IMR-90 (cell line): ENCODE data around the gene CD27. TPM values are rescaled to one million over a fixed set of nuclear protein-coding genes. Genes with fewer than 3 reads are reported as not detected.
"Not testable (repeated sequence)": the region's sequence is repeated elsewhere in the genome, so short reads cannot be mapped to it uniquely, and the experiment has no call there.

Experiments used
- ATAC-seq: fragments of 200-7000 bp; cut with Tn5 transposase; 2 replicates; pipeline ENCODE4 v1.9.1; 2020; ENCODE audit warnings: low read depth, mild to moderate bottlenecking, moderate library complexity
- BruUV-seq: library from RNA; stranded (reverse); fragments of 400-500 nt; replicated peaks from 2 replicates; lab custom pipeline; 2021; lab: Mats Ljungman, UMichigan
- CTCF ChIA-PET: fragments of 300-600 bp; formaldehyde crosslinking; extraction: SDS; loops from one replicate; lab custom pipeline; 2021; ENCODE audit warnings: antibody characterized with exemption; lab: Yijun Ruan, JAX
- POLR2A ChIA-PET: fragments of 300-600 bp; sonication (Branson Sonifier 250); formaldehyde crosslinking; loops from one replicate; lab custom pipeline; 2022; ENCODE audit warnings: antibody characterized with exemption; ENCODE audit not compliant: unreplicated experiment; lab: Charles Lee
- DNase-seq: peaks from one replicate; pipeline ENCODE4 v3.0.0; 2013
- H2AFZ ChIP-seq: replicated peaks from 2 replicates; pipeline ENCODE3; 2013; ENCODE audit warnings: low read length, mild to moderate bottlenecking; ENCODE audit not compliant: poor library complexity
- H2AK5ac ChIP-seq: 2 replicates; pipeline ENCODE4 v1.6.1; 2013; ENCODE audit warnings: low read depth, low read length, inconsistent platforms
- H2AK9ac ChIP-seq: replicated peaks from 2 replicates; pipeline ENCODE3; 2013; ENCODE audit warnings: mild to moderate bottlenecking, low read depth, low read length, moderate library complexity; ENCODE audit not compliant: poor library complexity
- H2BK120ac ChIP-seq: 2 replicates; pipeline ENCODE4 v1.6.1; 2013; ENCODE audit warnings: low read depth, low read length, inconsistent platforms
- H2BK15ac ChIP-seq: 3 replicates; pipeline ENCODE4 v1.6.1; 2013; ENCODE audit warnings: low read depth, low read length, inconsistent platforms
- H2BK20ac ChIP-seq: 2 replicates; pipeline ENCODE4 v1.6.1; 2013; ENCODE audit warnings: low read depth, mild to moderate bottlenecking, inconsistent platforms, low read length, moderate library complexity
- H2BK5ac ChIP-seq: 2 replicates; pipeline ENCODE4 v1.6.1; 2013; ENCODE audit warnings: mild to moderate bottlenecking, low read depth, low read length, inconsistent platforms; ENCODE audit not compliant: poor library complexity, severe bottlenecking
- H3K14ac ChIP-seq: replicated peaks from 2 replicates; pipeline ENCODE4 v1.6.1; 2013; ENCODE audit warnings: low read depth, low read length, inconsistent platforms
- H3K18ac ChIP-seq: 2 replicates; pipeline ENCODE4 v1.6.1; 2013; ENCODE audit warnings: low read depth, low read length, control low read depth
- H3K23ac ChIP-seq: 2 replicates; pipeline ENCODE4 v1.6.1; 2013; ENCODE audit warnings: low read depth, low read length, inconsistent platforms
- H3K27ac ChIP-seq: 2 replicates; pipeline ENCODE4 v1.5.1; 2013; ENCODE audit warnings: mild to moderate bottlenecking, control low read depth, low read length; ENCODE audit not compliant: insufficient read depth
- H3K27me3 ChIP-seq: 2 replicates; pipeline ENCODE4 v1.6.1; 2013; ENCODE audit warnings: low read length; ENCODE audit not compliant: control insufficient read depth, insufficient read depth
- H3K36me3 ChIP-seq: 2 replicates; pipeline ENCODE4 v1.6.1; 2013; ENCODE audit warnings: low read length, mixed read lengths; ENCODE audit not compliant: control insufficient read depth, insufficient read depth
- H3K4ac ChIP-seq: 2 replicates; pipeline ENCODE4 v1.6.1; 2013; ENCODE audit warnings: low read depth, low read length, inconsistent platforms
- H3K4me1 ChIP-seq: 2 replicates; pipeline ENCODE4 v1.6.1; 2013; ENCODE audit warnings: low read length, mixed read lengths; ENCODE audit not compliant: control insufficient read depth, insufficient read depth
- H3K4me2 ChIP-seq: 2 replicates; pipeline ENCODE4 v1.6.1; 2013; ENCODE audit warnings: low read depth, mild to moderate bottlenecking, control low read depth, low read length, moderate library complexity
- H3K4me3 ChIP-seq: 2 replicates; pipeline ENCODE4 v1.5.1; 2013; ENCODE audit warnings: low read depth, mild to moderate bottlenecking, control low read depth, low read length, moderate library complexity; ENCODE audit not compliant: insufficient read depth
- H3K56ac ChIP-seq: 2 replicates; pipeline ENCODE4 v1.6.1; 2013; ENCODE audit warnings: low read length, inconsistent platforms; ENCODE audit not compliant: insufficient read depth; ENCODE audit errors: extremely low read depth
- H3K79me1 ChIP-seq, 2 experiments: 2 replicates each; pipeline ENCODE4 v1.6.1; 2013; ENCODE audit warnings: low read length in 2 of 2, inconsistent platforms in 1 of 2, low read depth in 1 of 2
- H3K9ac ChIP-seq: 2 replicates; pipeline ENCODE4 v1.6.1; 2013; ENCODE audit warnings: low read depth, low read length, control low read depth
- H3K9me1 ChIP-seq: 2 replicates; pipeline ENCODE4 v1.6.1; 2013; ENCODE audit warnings: low read length, inconsistent platforms; ENCODE audit not compliant: insufficient read depth
- H3K9me3 ChIP-seq: 2 replicates; pipeline ENCODE4 v1.6.1; 2013; ENCODE audit warnings: low read length; ENCODE audit not compliant: control insufficient read depth, insufficient read depth
- H4K20me1 ChIP-seq: 2 replicates; pipeline ENCODE4 v1.6.1; 2013; ENCODE audit warnings: low read length, inconsistent platforms; ENCODE audit not compliant: insufficient read depth
- H4K5ac ChIP-seq: 2 replicates; pipeline ENCODE4 v1.6.1; 2013; ENCODE audit warnings: mild to moderate bottlenecking, low read depth, low read length, control low read depth
- H4K8ac ChIP-seq, 2 experiments: 2 replicates each; pipeline ENCODE4 v1.6.1; 2013; ENCODE audit warnings: low read depth in 2 of 2, low read length in 2 of 2, control low read depth in 1 of 2, inconsistent platforms in 1 of 2
- H4K91ac ChIP-seq: 2 replicates; pipeline ENCODE4 v1.6.1; 2013; ENCODE audit warnings: low read depth, low read length, inconsistent platforms; ENCODE audit not compliant: insufficient read depth
- CHD1 ChIP-seq: IDR thresholded peaks from 2 replicates; pipeline ENCODE4 v1.6.1; 2012; ENCODE audit warnings: low read depth, low read length, improper control_type of control experiment
- FOS ChIP-seq: fragments of 150-350 bp; IDR thresholded peaks from 2 replicates; pipeline ENCODE4 v1.6.1; 2016; ENCODE audit warnings: low read depth, low read length
- WGBS, 2 experiments: methylation state at CpG; one replicate each; pipeline versions ENCODE4 v1.1.5 to v1.1.7; 2013; ENCODE audit warnings: missing lambda C conversion rate in 2 of 2; ENCODE audit not compliant: insufficient read length in 1 of 2; ENCODE audit errors: extremely low coverage in 2 of 2; 5-methylcytosine and 5-hydroxymethylcytosine counted together
- dilution Hi-C: fragments of 300-500 bp; cut with HindIII; formaldehyde crosslinking; loops from one replicate; pipeline ENCODE4 v1.14.3; 2018; ENCODE audit warnings: low sequenced_read_pairs; ENCODE audit not compliant: unreplicated experiment
- in situ Hi-C: fragments of 300-500 bp; cut with MboI; formaldehyde crosslinking; loops from 3 replicates; pipeline ENCODE4 v1.14.3; 2019; ENCODE audit warnings: low sequenced_read_pairs, inconsistent platforms, mixed read lengths
- intact Hi-C: fragments of 100-400 bp; cut with micrococcal nuclease; formaldehyde crosslinking; loops from 2 replicates; pipeline ENCODE4 v1.10.0; 2022
- polyA plus RNA-seq, 3 experiments: library from polyadenylated mRNA; depleted of rRNA; stranded (reverse); fragments of >200 nt; gene quantifications; 2 replicates each; pipeline ENCODE4 v1.2.3, GENCODE V29; 2012; ENCODE audit warnings: low replicate concordance in 1 of 3
- total RNA-seq: library from RNA; depleted of rRNA; stranded (reverse); fragments of >200 nt; gene quantifications from 2 replicates; pipeline ENCODE4 v1.2.3, GENCODE V29; 2012
- TF ChIP-seq, protein P1 (sequence below): fragments of 150-350 bp; IDR thresholded peaks from 2 replicates; pipeline ENCODE4 v1.6.1; 2017; ENCODE audit warnings: mild to moderate bottlenecking, antibody characterized with exemption, low read length, low read depth

CD27 gene
- total and polyA plus RNA-seq, 2 of the 4 experiments (the other 2 are of a cell fraction), result 0.07 TPM; not detected in 1

GRCh38 chr12:6476489-6476888 is 31.7 kb downstream of the CD27 start:
- intact Hi-C loops, result no loop called here
- Histone ChIP-seq H3K23ac (0 out of 2 replicates have a peak overlapping the region, but pooled peaks have one; percentile 25), H2AK9ac (no peak overlapping the region), H3K9me1 (no peaks in the 10 kb centered on the region), H2BK15ac (no peak overlapping the region), H3K18ac (no peak overlapping the region), H3K79me1 (no peaks in the 10 kb centered on the region), H3K56ac (no peak overlapping the region), H2BK20ac (no peak overlapping the region), H2AFZ (no peak overlapping the region), H3K4me1 (no peaks in the 10 kb centered on the region), H4K5ac (no peak overlapping the region), H3K36me3 (no peaks in the 10 kb centered on the region), H3K27me3 (peaks cover 8% of the 10 kb centered on the region), H2BK5ac (peak overlapping the region; percentile 71), H4K91ac (no peak overlapping the region), H3K4me2 (no peak overlapping the region), H3K4me3 (no peak overlapping the region), H4K20me1 (peaks cover 3% of the 10 kb centered on the region; the same call in 1 of the 2 replicates), H4K8ac (no peak overlapping the region), H2AK5ac (no peak overlapping the region), H2BK120ac (no peak overlapping the region), H3K27ac (no peak overlapping the region), H3K14ac (no peak overlapping the region), H3K4ac (peak overlapping the region; percentile 35; the same call in 1 of the 2 replicates), H3K9me3 (no peaks in the 10 kb centered on the region), H3K9ac (no peak overlapping the region)
- POLR2A ChIA-PET, result no interaction called here
- ATAC-seq, result peak; percentile 92
- WGBS, 2 experiments, result 47% methylated on average over 3 of the region's 3 CpGs; no CpG with 5 or more reads in 1 of the 2 experiments
- no TSS peak for BruUV-seq
- TF ChIP-seq, protein P1, sequence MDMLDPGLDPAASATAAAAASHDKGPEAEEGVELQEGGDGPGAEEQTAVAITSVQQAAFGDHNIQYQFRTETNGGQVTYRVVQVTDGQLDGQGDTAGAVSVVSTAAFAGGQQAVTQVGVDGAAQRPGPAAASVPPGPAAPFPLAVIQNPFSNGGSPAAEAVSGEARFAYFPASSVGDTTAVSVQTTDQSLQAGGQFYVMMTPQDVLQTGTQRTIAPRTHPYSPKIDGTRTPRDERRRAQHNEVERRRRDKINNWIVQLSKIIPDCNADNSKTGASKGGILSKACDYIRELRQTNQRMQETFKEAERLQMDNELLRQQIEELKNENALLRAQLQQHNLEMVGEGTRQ, result no peak
- TF ChIP-seq CHD1, result no peak
- TF ChIP-seq FOS, result peak; percentile 23; the same call in 1 of the 2 replicates
- DNase-seq, result peak; percentile 88
- in situ Hi-C loops, result no loop called here
- dilution Hi-C loops, result no loop called here
- CTCF ChIA-PET, result no interaction called here

GRCh38 chr12:6477601-6478377 is 33.0 kb downstream of the CD27 start:
- H2AFZ ChIP-seq, H4K5ac ChIP-seq, in situ Hi-C loops, H3K23ac ChIP-seq, H2BK15ac ChIP-seq, H2BK120ac ChIP-seq, H4K91ac ChIP-seq, H3K79me1 ChIP-seq, CTCF ChIA-PET, H3K4me1 ChIP-seq, H3K4ac ChIP-seq, DNase-seq, H3K56ac ChIP-seq, intact Hi-C loops, H3K27ac ChIP-seq, H3K4me3 ChIP-seq, POLR2A ChIA-PET, dilution Hi-C loops, H3K27me3 ChIP-seq, H2AK9ac ChIP-seq, H3K14ac ChIP-seq, H3K36me3 ChIP-seq, H3K9me3 ChIP-seq, H2BK5ac ChIP-seq, H2BK20ac ChIP-seq, H3K9ac ChIP-seq, H3K18ac ChIP-seq, ATAC-seq, H3K9me1 ChIP-seq, BruUV-seq, H3K4me2 ChIP-seq, H4K8ac ChIP-seq, H4K20me1 ChIP-seq: not testable (repeated sequence)
- 93% methylated on average over 12 of the region's 37 CpGs; no CpG with 5 or more reads in 1 of the 2 experiments for WGBS, 2 experiments
- H2AK5ac ChIP-seq, result peak overlapping the region; percentile 39; the same call in 1 of the 2 replicates
